OCI-LY7 (cell line): ENCODE data around the gene TMEM106C.

ENCODE experiments used
- CTCF ChIP-seq: fragments of 200-600 bp; sonication (generic); conservative IDR thresholded peaks from 2 replicates; pipeline ENCODE4 v1.5.1; 2014; ENCODE audit warnings: mild to moderate bottlenecking, antibody characterized with exemption, low read length, moderate library complexity, mixed read lengths
- EZH2phosphoT487 ChIP-seq: fragments of 200-600 bp; sonication (generic); IDR thresholded peaks from 2 replicates; pipeline ENCODE4 v1.6.1; 2018; ENCODE audit warnings: low read depth, borderline replicate concordance, mild to moderate bottlenecking, mixed run types, antibody characterized with exemption, low read length, moderate library complexity, mixed read lengths

GRCh38 chr12:48013287-48013686 lies 49.9 kb downstream of the TMEM106C start:
- TF ChIP-seq CTCF (no peak), EZH2phosphoT487 (no peak)
